Sigmoid colon (tissue), 4 donors: ENCODE results near the gene C11orf52.
A peak's percentile ranks its signal among the peaks of the same experiment; 100 is the strongest.

Experiments
- CTCF ChIP-seq, 4 experiments: fragments of 450-650 bp in 3 of 4; fragments of 200-600 bp in 1 of 4; IDR thresholded peaks; one replicate each; pipeline ENCODE4 v1.5.1; 2016 to 2019; ENCODE audit warnings: antibody characterized with exemption in 4 of 4, mild to moderate bottlenecking in 3 of 4, moderate library complexity in 2 of 4
- EP300 ChIP-seq, 4 donors: sonication (generic); formaldehyde crosslinking; IDR thresholded peaks; one replicate each; pipeline ENCODE4 v1.6.1; 2017; ENCODE audit warnings: antibody characterized with exemption in 4 of 4
- POLR2A ChIP-seq, 2 donors: fragments of 450-650 bp; IDR thresholded peaks; one replicate each; pipeline ENCODE4 v1.6.1; 2016; ENCODE audit warnings: antibody characterized with exemption in 2 of 2, mild to moderate bottlenecking in 2 of 2, moderate library complexity in 2 of 2

- TF ChIP-seq CTCF (IDR thresholded peaks at IDR 0.05): no peak
- TF ChIP-seq POLR2A (IDR thresholded peaks at IDR 0.05): peak; percentile 76 to 86
- TF ChIP-seq EP300 (IDR thresholded peaks at IDR 0.05): peak; percentile 3 to 93 (median 68)
Observed at GRCh38 chr11:111911563-111912401, 6.9 kb upstream of the C11orf52 start, which contains the start of gene CRYAB.
